Fibroblast of peridontal ligament (primary cell): Measurements from ENCODE around the gene HPS4.
"Not testable (repeated sequence)": the region's sequence is repeated elsewhere in the genome, so short reads cannot be mapped to it uniquely, and the experiment has no call there.

Experiments used
- DNase-seq: peaks from one replicate; pipeline ENCODE4 v3.0.0-alpha.2; 2010; ENCODE audit errors: extremely low read depth

The HPS4 gene

GRCh38 chr22:26414347-26414746 lies 69.2 kb downstream of the HPS4 start:
- DNase-seq, result no peak

GRCh38 chr22:26410386-26410785 lies 73.2 kb downstream of the HPS4 start:
- no peak for DNase-seq

- DNase-seq, result no peak
Measured at GRCh38 chr22:26409719-26410335, 73.8 kb downstream of the HPS4 start.

GRCh38 chr22:26408562-26409220 lies 74.9 kb downstream of the HPS4 start:
- DNase-seq, result not testable (repeated sequence)

- peak; percentile 79 for DNase-seq
Measured at GRCh38 chr22:26406118-26406517, 77.5 kb downstream of the HPS4 start.

GRCh38 chr22:26404851-26405421 lies 78.6 kb downstream of the HPS4 start:
- peak; percentile 25 for DNase-seq

GRCh38 chr22:26401726-26402125 lies 81.9 kb downstream of the HPS4 start:
- no peak for DNase-seq
